ENCODE measurements around the gene TTBK2. TPM values are rescaled to one million over a fixed set of nuclear protein-coding genes. Genes with fewer than 3 reads are reported as not detected.
A peak's percentile ranks its signal among the peaks of the same experiment; 100 is the strongest.

TTBK2 gene
- total RNA-seq, 1 experiment from 2014 or later, result 13.8 TPM

GRCh38 chr15:42836251-42836650 lies 84.3 kb downstream of the TTBK2 start:
- no peak overlapping the region for H3K4me2 ChIP-seq (ENCODE audit: low read depth, low read length, poor library complexity, severe bottlenecking)
- no peak overlapping the region for H3K4me3 ChIP-seq (ENCODE audit: low read length)
- no peaks in the 10 kb centered on the region for H3K9me3 ChIP-seq (ENCODE audit: low read length)
- H3K4me1 ChIP-seq (ENCODE audit: low read length), result peaks cover 15% of the 10 kb centered on the region
- H3K79me2 ChIP-seq (ENCODE audit: low read length), result 0 out of 2 replicates have a peak, but pooled peaks cover 3% of the 10 kb centered on the region
- no peak for DNase-seq
- no peaks in the 10 kb centered on the region for H3K9me2 ChIP-seq (replicated peaks; ENCODE audit: insufficient read depth, low read length)
- H3K9ac ChIP-seq (ENCODE audit: low read length), result no peak overlapping the region
- H3K36me3 ChIP-seq (ENCODE audit: insufficient read depth, low read length), result peaks cover 6% of the 10 kb centered on the region; the same call in 1 of the 2 replicates
- no peak overlapping the region for H3K27ac ChIP-seq (ENCODE audit: low read length)
- H4K20me1 ChIP-seq (ENCODE audit: insufficient read depth, low read depth, low read length), result no peaks in the 10 kb centered on the region
- no peaks in the 10 kb centered on the region for H3K27me3 ChIP-seq (ENCODE audit: low read length)
- no peak overlapping the region for H2AFZ ChIP-seq (ENCODE audit: low read length)

- no peaks in the 10 kb centered on the region for H3K9me2 ChIP-seq (replicated peaks; ENCODE audit: insufficient read depth, low read length)
- no peak overlapping the region for H3K9ac ChIP-seq (ENCODE audit: low read length)
- H4K20me1 ChIP-seq (ENCODE audit: insufficient read depth, low read depth, low read length), result no peaks in the 10 kb centered on the region
- no peak overlapping the region for H2AFZ ChIP-seq (ENCODE audit: low read length)
- H3K4me2 ChIP-seq (ENCODE audit: low read depth, low read length, poor library complexity, severe bottlenecking), result no peak overlapping the region
- H3K79me2 ChIP-seq (ENCODE audit: low read length), result 0 out of 2 replicates have a peak, but pooled peaks cover 5% of the 10 kb centered on the region
- DNase-seq, result no peak
- H3K4me3 ChIP-seq (ENCODE audit: low read length), result no peak overlapping the region
- H3K4me1 ChIP-seq (ENCODE audit: low read length), result peaks cover 10% of the 10 kb centered on the region
- H3K27ac ChIP-seq (ENCODE audit: low read length), result no peak overlapping the region
- no peaks in the 10 kb centered on the region for H3K36me3 ChIP-seq (ENCODE audit: insufficient read depth, low read length)
- H3K9me3 ChIP-seq (ENCODE audit: low read length), result no peaks in the 10 kb centered on the region
- H3K27me3 ChIP-seq (ENCODE audit: low read length), result no peaks in the 10 kb centered on the region
Measured at GRCh38 chr15:42832576-42832975, 88.0 kb downstream of the TTBK2 start.

- Histone ChIP-seq H3K36me3 (ENCODE audit: insufficient read depth, low read length) (no peaks in the 10 kb centered on the region), H3K79me2 (ENCODE audit: low read length) (0 out of 2 replicates have a peak, but pooled peaks cover 6% of the 10 kb centered on the region), H3K27ac (ENCODE audit: low read length) (no peak overlapping the region)
Measured at GRCh38 chr15:42826251-42826890, 94.2 kb downstream of the TTBK2 start.

GRCh38 chr15:42825599-42825998 lies 95.0 kb downstream of the TTBK2 start:
- Histone ChIP-seq H3K27ac (ENCODE audit: low read length) (no peak overlapping the region), H3K79me2 (ENCODE audit: low read length) (0 out of 2 replicates have a peak, but pooled peaks cover 6% of the 10 kb centered on the region), H3K9me2 (replicated peaks; ENCODE audit: insufficient read depth, low read length) (no peaks in the 10 kb centered on the region), H3K9me3 (ENCODE audit: low read length) (no peaks in the 10 kb centered on the region), H4K20me1 (ENCODE audit: insufficient read depth, low read depth, low read length) (no peaks in the 10 kb centered on the region), H3K4me3 (ENCODE audit: low read length) (no peak overlapping the region), H3K4me2 (ENCODE audit: low read depth, low read length, poor library complexity, severe bottlenecking) (no peak overlapping the region), H3K36me3 (ENCODE audit: insufficient read depth, low read length) (no peaks in the 10 kb centered on the region), H3K27me3 (ENCODE audit: low read length) (no peaks in the 10 kb centered on the region), H2AFZ (ENCODE audit: low read length) (no peak overlapping the region), H3K9ac (ENCODE audit: low read length) (no peak overlapping the region), H3K4me1 (ENCODE audit: low read length) (peaks cover 17% of the 10 kb centered on the region)
- DNase-seq, result peak; percentile 48

More at GRCh38 chr15:42826251-42826890, 94.2 kb downstream of the TTBK2 start:
- no peak overlapping the region for H3K4me3 ChIP-seq (ENCODE audit: low read length)
- no peaks in the 10 kb centered on the region for H3K27me3 ChIP-seq (ENCODE audit: low read length)
- no peak for DNase-seq
- H3K9me2 ChIP-seq (replicated peaks; ENCODE audit: insufficient read depth, low read length), result no peaks in the 10 kb centered on the region
- peaks cover 13% of the 10 kb centered on the region for H3K4me1 ChIP-seq (ENCODE audit: low read length)
- H4K20me1 ChIP-seq (ENCODE audit: insufficient read depth, low read depth, low read length), result no peaks in the 10 kb centered on the region
- H2AFZ ChIP-seq (ENCODE audit: low read length), result no peak overlapping the region
- no peak overlapping the region for H3K9ac ChIP-seq (ENCODE audit: low read length)
- no peaks in the 10 kb centered on the region for H3K9me3 ChIP-seq (ENCODE audit: low read length)
- H3K4me2 ChIP-seq (ENCODE audit: low read depth, low read length, poor library complexity, severe bottlenecking), result no peak overlapping the region

GRCh38 chr15:42820811-42821210 lies 99.8 kb downstream of the TTBK2 start:
- H3K9ac ChIP-seq (ENCODE audit: low read length), result no peak overlapping the region
- no peak overlapping the region for H2AFZ ChIP-seq (ENCODE audit: low read length)
- DNase-seq, result no peak
- H3K9me2 ChIP-seq (replicated peaks; ENCODE audit: insufficient read depth, low read length), result no peaks in the 10 kb centered on the region
- no peak overlapping the region for H3K27ac ChIP-seq (ENCODE audit: low read length)
- no peak overlapping the region for H3K4me2 ChIP-seq (ENCODE audit: low read depth, low read length, poor library complexity, severe bottlenecking)
- H3K4me1 ChIP-seq (ENCODE audit: low read length), result peaks cover 8% of the 10 kb centered on the region
- no peaks in the 10 kb centered on the region for H3K36me3 ChIP-seq (ENCODE audit: insufficient read depth, low read length)
- H3K9me3 ChIP-seq (ENCODE audit: low read length), result no peaks in the 10 kb centered on the region
- H4K20me1 ChIP-seq (ENCODE audit: insufficient read depth, low read depth, low read length), result no peaks in the 10 kb centered on the region
- H3K79me2 ChIP-seq (ENCODE audit: low read length), result 0 out of 2 replicates have a peak, but pooled peaks cover 4% of the 10 kb centered on the region
- no peaks in the 10 kb centered on the region for H3K27me3 ChIP-seq (ENCODE audit: low read length)
- H3K4me3 ChIP-seq (ENCODE audit: low read length), result no peak overlapping the region

GRCh38 chr15:42819786-42820185 lies 100.8 kb downstream of the TTBK2 start:
- no peak for DNase-seq
- no peak overlapping the region for H3K9ac ChIP-seq (ENCODE audit: low read length)
- H3K4me3 ChIP-seq (ENCODE audit: low read length), result no peak overlapping the region
- peaks cover 9% of the 10 kb centered on the region for H3K4me1 ChIP-seq (ENCODE audit: low read length)
- H3K9me3 ChIP-seq (ENCODE audit: low read length), result no peaks in the 10 kb centered on the region
- no peaks in the 10 kb centered on the region for H3K9me2 ChIP-seq (replicated peaks; ENCODE audit: insufficient read depth, low read length)
- H3K27ac ChIP-seq (ENCODE audit: low read length), result no peak overlapping the region
- no peaks in the 10 kb centered on the region for H3K36me3 ChIP-seq (ENCODE audit: insufficient read depth, low read length)
- H3K79me2 ChIP-seq (ENCODE audit: low read length), result 0 out of 2 replicates have a peak, but pooled peaks cover 4% of the 10 kb centered on the region
- H3K27me3 ChIP-seq (ENCODE audit: low read length), result no peaks in the 10 kb centered on the region
- H4K20me1 ChIP-seq (ENCODE audit: insufficient read depth, low read depth, low read length), result no peaks in the 10 kb centered on the region
- no peak overlapping the region for H2AFZ ChIP-seq (ENCODE audit: low read length)
- H3K4me2 ChIP-seq (ENCODE audit: low read depth, low read length, poor library complexity, severe bottlenecking), result no peak overlapping the region

- Histone ChIP-seq H3K4me1 (ENCODE audit: low read length) (peaks cover 21% of the 10 kb centered on the region), H3K4me3 (ENCODE audit: low read length) (no peak overlapping the region), H3K9me2 (replicated peaks; ENCODE audit: insufficient read depth, low read length) (no peaks in the 10 kb centered on the region), H3K9me3 (ENCODE audit: low read length) (no peaks in the 10 kb centered on the region), H3K4me2 (ENCODE audit: low read depth, low read length, poor library complexity, severe bottlenecking) (no peak overlapping the region), H3K36me3 (ENCODE audit: insufficient read depth, low read length) (peaks cover 5% of the 10 kb centered on the region; the same call in 1 of the 2 replicates), H2AFZ (ENCODE audit: low read length) (no peak overlapping the region), H3K27ac (ENCODE audit: low read length) (no peak overlapping the region), H3K79me2 (ENCODE audit: low read length) (no peaks in the 10 kb centered on the region; the same call in 1 of the 2 replicates), H4K20me1 (ENCODE audit: insufficient read depth, low read depth, low read length) (no peaks in the 10 kb centered on the region), H3K9ac (ENCODE audit: low read length) (no peak overlapping the region), H3K27me3 (ENCODE audit: low read length) (no peaks in the 10 kb centered on the region)
- no peak for DNase-seq
Measured at GRCh38 chr15:42811433-42811832, 109.1 kb downstream of the TTBK2 start.

GRCh38 chr15:42808913-42809312 lies 111.7 kb downstream of the TTBK2 start:
- H3K9ac ChIP-seq (ENCODE audit: low read length), result no peak overlapping the region
- H3K9me2 ChIP-seq (replicated peaks; ENCODE audit: insufficient read depth, low read length), result no peaks in the 10 kb centered on the region
- DNase-seq, result no peak
- H2AFZ ChIP-seq (ENCODE audit: low read length), result no peak overlapping the region
- H4K20me1 ChIP-seq (ENCODE audit: insufficient read depth, low read depth, low read length), result no peaks in the 10 kb centered on the region
- H3K27me3 ChIP-seq (ENCODE audit: low read length), result no peaks in the 10 kb centered on the region
- H3K4me1 ChIP-seq (ENCODE audit: low read length), result peaks cover 14% of the 10 kb centered on the region
- H3K36me3 ChIP-seq (ENCODE audit: insufficient read depth, low read length), result peaks cover 5% of the 10 kb centered on the region; the same call in 1 of the 2 replicates
- H3K27ac ChIP-seq (ENCODE audit: low read length), result no peak overlapping the region
- no peak overlapping the region for H3K4me3 ChIP-seq (ENCODE audit: low read length)
- H3K4me2 ChIP-seq (ENCODE audit: low read depth, low read length, poor library complexity, severe bottlenecking), result no peak overlapping the region
- no peaks in the 10 kb centered on the region for H3K9me3 ChIP-seq (ENCODE audit: low read length)
- no peaks in the 10 kb centered on the region; the same call in 1 of the 2 replicates for H3K79me2 ChIP-seq (ENCODE audit: low read length)

Measured in Karpas-422 (cell line).